ENCODE data around the gene CERS3. TPM values are rescaled to one million over a fixed set of nuclear protein-coding genes. Genes with fewer than 3 reads are reported as not detected.

CERS3 gene
- total and polyA plus RNA-seq, 4 experiments from 2014 or later: 0.66 to 1.9 (median 1.6) TPM; not detected in 1

- no peaks in the 10 kb centered on the region for H3K27me3 ChIP-seq (ENCODE audit: insufficient read depth, low read length)
- no peak overlapping the region for H3K27ac ChIP-seq (ENCODE audit: low read depth, low read length)
- no peaks in the 10 kb centered on the region for H3K27me3 Mint-ChIP-seq
- ChIA-PET CTCF (ENCODE audit: partially characterized antibody) (no interaction called here), POLR2A (ENCODE audit: partially characterized antibody) (no interaction called here)
- no peaks in the 10 kb centered on the region for H3K9me3 ChIP-seq (ENCODE audit: control insufficient read depth in 1 of 2, low read length in 2 of 2)
- no peak overlapping the region for H3K4me3 Mint-ChIP-seq
- H3K4me3 ChIP-seq (ENCODE audit: low read length in 2 of 2): no peak overlapping the region
- DNase-seq: no peak
- no peaks in the 10 kb centered on the region for H3K36me3 ChIP-seq (ENCODE audit: insufficient read depth, low read length)
- H3K4me1 Mint-ChIP-seq: peaks cover 2 to 11% (median 5%) of the 10 kb centered on the region in 4 donors
- intact Hi-C loops (cut with micrococcal nuclease): no loop called here
- H3K27ac Mint-ChIP-seq: peak overlapping the region in 1 of 7 donors; percentile 6
- peaks cover 4% of the 10 kb centered on the region for H3K4me1 ChIP-seq (ENCODE audit: insufficient read depth, low read length)
- H3K36me3 Mint-ChIP-seq: peaks cover 8 to 12% of the 10 kb centered on the region in 2 donors
- H3K9me3 Mint-ChIP-seq: peaks cover 0 to 1% (median 0%) of the 10 kb centered on the region in 8 donors
Measured at GRCh38 chr15:100547961-100548360, 19.2 kb upstream of the CERS3 start.

- Mint-ChIP-seq H3K4me3 (no peak overlapping the region), H3K27ac (no peak overlapping the region), H3K4me1 (peaks cover 2 to 11% (median 3%) of the 10 kb centered on the region in 4 donors), H3K36me3 (peaks cover 0 to 13% of the 10 kb centered on the region in 2 donors), H3K27me3 (no peaks in the 10 kb centered on the region), H3K9me3 (no peaks in the 10 kb centered on the region)
- POLR2A ChIA-PET (ENCODE audit: partially characterized antibody): no interaction called here
- Histone ChIP-seq H3K4me1 (ENCODE audit: insufficient read depth, low read length) (peaks cover 6% of the 10 kb centered on the region), H3K9me3 (ENCODE audit: control insufficient read depth in 1 of 2, low read length in 2 of 2) (no peaks in the 10 kb centered on the region), H3K27me3 (ENCODE audit: insufficient read depth, low read length) (no peaks in the 10 kb centered on the region), H3K4me3 (ENCODE audit: low read length in 2 of 2) (no peak overlapping the region), H3K27ac (ENCODE audit: low read depth, low read length) (no peak overlapping the region), H3K36me3 (ENCODE audit: insufficient read depth, low read length) (no peaks in the 10 kb centered on the region)
- CTCF ChIA-PET (ENCODE audit: partially characterized antibody): no interaction called here
- no peak for DNase-seq
- intact Hi-C loops (cut with micrococcal nuclease): no loop called here
Measured at GRCh38 chr15:100544946-100545345, 16.2 kb upstream of the CERS3 start.

GRCh38 chr15:100544338-100544841 lies 15.6 kb upstream of the CERS3 start:
- CTCF ChIA-PET (ENCODE audit: partially characterized antibody): no interaction called here
- no peaks in the 10 kb centered on the region for H3K27me3 ChIP-seq (ENCODE audit: insufficient read depth, low read length)
- intact Hi-C loops (cut with micrococcal nuclease): no loop called here
- Mint-ChIP-seq H3K4me1 (peaks cover 2 to 11% (median 3%) of the 10 kb centered on the region in 4 donors), H3K36me3 (peaks cover 0 to 14% of the 10 kb centered on the region in 2 donors), H3K27ac (no peak overlapping the region), H3K4me3 (no peak overlapping the region), H3K27me3 (no peaks in the 10 kb centered on the region), H3K9me3 (peaks cover 0 to 2% (median 0%) of the 10 kb centered on the region in 8 donors)
- no peak for DNase-seq
- H3K9me3 ChIP-seq (ENCODE audit: control insufficient read depth in 1 of 2, low read length in 2 of 2): no peaks in the 10 kb centered on the region
- POLR2A ChIA-PET (ENCODE audit: partially characterized antibody): no interaction called here
- H3K27ac ChIP-seq (ENCODE audit: low read depth, low read length): no peak overlapping the region
- H3K4me3 ChIP-seq (ENCODE audit: low read length in 2 of 2): no peak overlapping the region
- no peaks in the 10 kb centered on the region for H3K36me3 ChIP-seq (ENCODE audit: insufficient read depth, low read length)
- peaks cover 6% of the 10 kb centered on the region for H3K4me1 ChIP-seq (ENCODE audit: insufficient read depth, low read length)

GRCh38 chr15:100542290-100542689 lies 13.5 kb upstream of the CERS3 start:
- intact Hi-C loops (cut with micrococcal nuclease): no loop called here
- CTCF ChIA-PET (ENCODE audit: partially characterized antibody): interaction anchor here (1.5 kb wide), 1 partner anchor 192 kb away, joined by 5 read pairs; no protein-coding TSS in a partner anchor

GRCh38 chr15:100537331-100537730 lies 8.6 kb upstream of the CERS3 start:
- DNase-seq: no peak
- no peaks in the 10 kb centered on the region for H3K4me1 ChIP-seq (ENCODE audit: insufficient read depth, low read length)
- no peak overlapping the region for H3K27ac ChIP-seq (ENCODE audit: low read depth, low read length)
- intact Hi-C loops (cut with micrococcal nuclease): no loop called here
- no peak overlapping the region for H3K4me3 ChIP-seq (ENCODE audit: low read length in 2 of 2)
- H3K27me3 Mint-ChIP-seq: no peaks in the 10 kb centered on the region
- H3K36me3 Mint-ChIP-seq: peaks cover 0 to 24% of the 10 kb centered on the region in 2 donors
- H3K27me3 ChIP-seq (ENCODE audit: insufficient read depth, low read length): no peaks in the 10 kb centered on the region
- ChIA-PET POLR2A (ENCODE audit: partially characterized antibody) (no interaction called here), CTCF (ENCODE audit: partially characterized antibody) (no interaction called here)
- no peak overlapping the region for H3K4me3 Mint-ChIP-seq
- H3K9me3 Mint-ChIP-seq: peaks cover 2 to 19% (median 10%) of the 10 kb centered on the region in 8 donors
- no peaks in the 10 kb centered on the region for H3K4me1 Mint-ChIP-seq
- no peaks in the 10 kb centered on the region for H3K36me3 ChIP-seq (ENCODE audit: insufficient read depth, low read length)
- no peaks in the 10 kb centered on the region for H3K9me3 ChIP-seq (ENCODE audit: control insufficient read depth in 1 of 2, low read length in 2 of 2)
- no peak overlapping the region for H3K27ac Mint-ChIP-seq

More at GRCh38 chr15:100542290-100542689, 13.5 kb upstream of the CERS3 start:
- Mint-ChIP-seq H3K27ac (no peak overlapping the region), H3K36me3 (peaks cover 0 to 19% of the 10 kb centered on the region in 2 donors), H3K4me3 (no peak overlapping the region), H3K27me3 (no peaks in the 10 kb centered on the region), H3K9me3 (peaks cover 2 to 16% (median 9%) of the 10 kb centered on the region in 8 donors), H3K4me1 (peaks cover 2 to 11% (median 3%) of the 10 kb centered on the region in 4 donors)
- Histone ChIP-seq H3K36me3 (ENCODE audit: insufficient read depth, low read length) (no peaks in the 10 kb centered on the region), H3K4me3 (ENCODE audit: low read length in 2 of 2) (no peak overlapping the region), H3K27me3 (ENCODE audit: insufficient read depth, low read length) (no peaks in the 10 kb centered on the region), H3K9me3 (ENCODE audit: control insufficient read depth in 1 of 2, low read length in 2 of 2) (no peaks in the 10 kb centered on the region), H3K27ac (ENCODE audit: low read depth, low read length) (no peak overlapping the region), H3K4me1 (ENCODE audit: insufficient read depth, low read length) (peaks cover 6% of the 10 kb centered on the region)
- no peak for DNase-seq
- POLR2A ChIA-PET (ENCODE audit: partially characterized antibody): no interaction called here

- ChIA-PET POLR2A (ENCODE audit: partially characterized antibody) (no interaction called here), CTCF (ENCODE audit: partially characterized antibody) (no interaction called here)
- Mint-ChIP-seq H3K4me3 (no peak overlapping the region), H3K27me3 (no peaks in the 10 kb centered on the region), H3K27ac (no peak overlapping the region), H3K4me1 (no peaks in the 10 kb centered on the region), H3K9me3 (peaks cover 2 to 19% (median 10%) of the 10 kb centered on the region in 8 donors), H3K36me3 (peaks cover 0 to 24% of the 10 kb centered on the region in 2 donors)
- Histone ChIP-seq H3K4me3 (ENCODE audit: low read length in 2 of 2) (no peak overlapping the region), H3K36me3 (ENCODE audit: insufficient read depth, low read length) (no peaks in the 10 kb centered on the region), H3K9me3 (ENCODE audit: control insufficient read depth in 1 of 2, low read length in 2 of 2) (no peaks in the 10 kb centered on the region), H3K27ac (ENCODE audit: low read depth, low read length) (no peak overlapping the region), H3K4me1 (ENCODE audit: insufficient read depth, low read length) (no peaks in the 10 kb centered on the region), H3K27me3 (ENCODE audit: insufficient read depth, low read length) (no peaks in the 10 kb centered on the region)
- DNase-seq: no peak
- intact Hi-C loops (cut with micrococcal nuclease): no loop called here
Measured at GRCh38 chr15:100536733-100537132, 8.0 kb upstream of the CERS3 start.

- Mint-ChIP-seq H3K27ac (no peak overlapping the region), H3K36me3 (peaks cover 0 to 12% of the 10 kb centered on the region in 2 donors), H3K4me1 (peaks cover 7 to 15% (median 11%) of the 10 kb centered on the region in 4 donors), H3K27me3 (no peaks in the 10 kb centered on the region), H3K4me3 (no peak overlapping the region), H3K9me3 (peaks cover 0 to 12% (median 5%) of the 10 kb centered on the region in 8 donors)
- Histone ChIP-seq H3K27ac (ENCODE audit: low read depth, low read length) (no peak overlapping the region), H3K36me3 (ENCODE audit: insufficient read depth, low read length) (no peaks in the 10 kb centered on the region), H3K9me3 (ENCODE audit: control insufficient read depth in 1 of 2, low read length in 2 of 2) (no peaks in the 10 kb centered on the region), H3K27me3 (ENCODE audit: insufficient read depth, low read length) (no peaks in the 10 kb centered on the region), H3K4me3 (ENCODE audit: low read length in 2 of 2) (no peak overlapping the region), H3K4me1 (ENCODE audit: insufficient read depth, low read length) (peaks cover 12% of the 10 kb centered on the region)
- ChIA-PET CTCF (ENCODE audit: partially characterized antibody) (interaction anchor here (1.5 kb wide), 1 partner anchor 184 kb away, joined by 6 read pairs; no protein-coding TSS in a partner anchor), POLR2A (ENCODE audit: partially characterized antibody) (no interaction called here)
- DNase-seq: no peak
- intact Hi-C loops (cut with micrococcal nuclease): no loop called here
Measured at GRCh38 chr15:100533886-100534285, 5.1 kb upstream of the CERS3 start.

All from CD4-positive, alpha-beta memory T cell (primary cell).